H1 (cell line): ENCODE measurements around the gene SGCG. TPM values are rescaled to one million over a fixed set of nuclear protein-coding genes. Genes with fewer than 3 reads are reported as not detected.

ENCODE experiments used
- CTCF ChIA-PET: fragments of 300-600 bp; sonication (Branson Sonifier 250); formaldehyde crosslinking; loops from one replicate; lab custom pipeline; 2021; ENCODE audit not compliant: partially characterized antibody; lab: Charles Lee
- POLR2A ChIA-PET: fragments of 300-600 bp; sonication (Branson Sonifier 250); formaldehyde crosslinking; loops from one replicate; lab custom pipeline; 2021; ENCODE audit warnings: inconsistent platforms; ENCODE audit not compliant: partially characterized antibody; lab: Charles Lee
- DNase-seq, 2 experiments: peaks; one replicate each; pipeline versions ENCODE4 v3.0.0 to v3.0.0-alpha.2; 2010 to 2022; ENCODE audit warnings: low spot score in 2 of 2, low read depth in 1 of 2, mixed read lengths in 1 of 2
- FAIRE-seq: peaks from 2 replicates; lab custom pipeline; 2011; peaks lifted over from hg19 to GRCh38; lab: Jason Lieb, UNC
- H2AFZ ChIP-seq: 2 replicates; pipeline ENCODE4 v1.8.1; 2012; ENCODE audit warnings: low read length, inconsistent platforms
- H2AK5ac ChIP-seq: 2 replicates; pipeline ENCODE4 v1.6.1; 2013; ENCODE audit warnings: low read depth, low read length
- H2BK120ac ChIP-seq: replicated peaks from 2 replicates; pipeline ENCODE3; 2013; ENCODE audit warnings: low read depth, low read length, inconsistent platforms
- H2BK12ac ChIP-seq: 2 replicates; pipeline ENCODE4 v1.6.1; 2013; ENCODE audit warnings: low read depth, low read length
- H2BK15ac ChIP-seq: 2 replicates; pipeline ENCODE4 v1.6.1; 2013; ENCODE audit warnings: low read length
- H2BK20ac ChIP-seq: 2 replicates; pipeline ENCODE4 v1.6.1; 2013; ENCODE audit warnings: low read length
- H2BK5ac ChIP-seq: 2 replicates; pipeline ENCODE4 v1.6.1; 2013; ENCODE audit warnings: low read depth, low read length
- H3K14ac ChIP-seq: 2 replicates; pipeline ENCODE4 v1.6.1; 2013; ENCODE audit warnings: inconsistent platforms; ENCODE audit not compliant: insufficient read length
- H3K18ac ChIP-seq: 2 replicates; pipeline ENCODE4 v1.6.1; 2013; ENCODE audit warnings: low read length; ENCODE audit errors: extremely low read depth
- H3K23ac ChIP-seq: 2 replicates; pipeline ENCODE4 v1.6.1; 2013; ENCODE audit warnings: inconsistent platforms; ENCODE audit not compliant: insufficient read length
- H3K23me2 ChIP-seq: 2 replicates; pipeline ENCODE4 v1.6.1; 2013; ENCODE audit warnings: low read depth, low read length
- H3K27ac ChIP-seq: 2 replicates; pipeline ENCODE4 v1.6.1; 2011; ENCODE audit warnings: low read depth, low read length, inconsistent platforms
- H3K27me3 ChIP-seq, 4 experiments: replicated peaks in 1 of 4; 1 replicate in 1 of 4; 2 replicates in 3 of 4; pipeline versions ENCODE4 v1.6.1 to v1.8.1; 2011 to 2013; ENCODE audit warnings: low read length in 3 of 4, mild to moderate bottlenecking in 3 of 4, inconsistent platforms in 2 of 4, mixed read lengths in 2 of 4, moderate library complexity in 1 of 4; ENCODE audit not compliant: control insufficient read depth in 3 of 4, insufficient read depth in 3 of 4; ENCODE audit errors: extremely low read depth in 1 of 4
- H3K36me3 ChIP-seq, 4 experiments: 2 replicates each; pipeline versions ENCODE4 v1.6.1 to v1.8.1; 2011 to 2013; ENCODE audit warnings: mild to moderate bottlenecking in 4 of 4, low read length in 3 of 4, moderate library complexity in 2 of 4, control low read depth in 1 of 4, inconsistent platforms in 1 of 4; ENCODE audit not compliant: insufficient read depth in 4 of 4, control insufficient read depth in 2 of 4
- H3K4ac ChIP-seq: replicated peaks from 2 replicates; pipeline ENCODE3; 2013; ENCODE audit warnings: low read length, low read depth, mixed read lengths, inconsistent platforms; ENCODE audit not compliant: insufficient read length
- H3K4me1 ChIP-seq, 4 experiments: replicated peaks in 1 of 4; 1 replicate in 1 of 4; 2 replicates in 3 of 4; pipeline versions ENCODE4 v1.6.1 to v1.8.1; 2011 to 2013; ENCODE audit warnings: low read length in 3 of 4, inconsistent platforms in 2 of 4, mixed read lengths in 1 of 4; ENCODE audit not compliant: insufficient read depth in 4 of 4, control insufficient read depth in 3 of 4
- H3K4me2 ChIP-seq, 2 experiments: 2 replicates each; pipeline versions ENCODE4 v1.6.1 to v1.8.1; 2011 to 2013; ENCODE audit warnings: low read depth in 2 of 2, low read length in 2 of 2, control low read depth in 1 of 2, inconsistent platforms in 1 of 2, mild to moderate bottlenecking in 1 of 2; ENCODE audit not compliant: insufficient read depth in 1 of 2
- H3K4me3 ChIP-seq, 4 experiments: fragments of 200-600, 300-600 bp in 1 of 4; sonication (generic), shearing (Covaris generic), sonication (Bioruptor Twin) in 1 of 4; 2 replicates each; pipeline versions ENCODE4 v1.5.1 to v1.8.1; 2011 to 2016; ENCODE audit warnings: low read length in 4 of 4, low read depth in 3 of 4, control low read depth in 2 of 4, inconsistent platforms in 2 of 4, mild to moderate bottlenecking in 2 of 4, mixed read lengths in 1 of 4, moderate library complexity in 1 of 4; ENCODE audit not compliant: insufficient read depth in 2 of 4; ENCODE audit errors: extremely low read depth in 1 of 4
- H3K56ac ChIP-seq: replicated peaks from 2 replicates; pipeline ENCODE3; 2013; ENCODE audit warnings: low read depth, mild to moderate bottlenecking, mixed read lengths, low read length, inconsistent platforms; ENCODE audit not compliant: insufficient read length
- H3K79me1 ChIP-seq: 2 replicates; pipeline ENCODE4 v1.6.1; 2013; ENCODE audit warnings: low read depth, low read length, control low read depth
- H3K79me2 ChIP-seq, 2 experiments: 2 replicates each; pipeline versions ENCODE4 v1.6.1 to v1.8.1; 2012 to 2013; ENCODE audit warnings: low read length in 2 of 2, mild to moderate bottlenecking in 2 of 2, inconsistent platforms in 1 of 2; ENCODE audit not compliant: insufficient read depth in 2 of 2, control insufficient read depth in 1 of 2
- H3K9ac ChIP-seq, 4 experiments: replicated peaks in 1 of 4; 1 replicate in 1 of 4; 2 replicates in 3 of 4; pipeline versions ENCODE4 v1.6.1 to v1.8.1; 2011 to 2013; ENCODE audit warnings: low read depth in 3 of 4, low read length in 3 of 4, control low read depth in 2 of 4, mild to moderate bottlenecking in 2 of 4, moderate library complexity in 2 of 4, inconsistent platforms in 1 of 4; ENCODE audit errors: extremely low read depth in 1 of 4
- H3K9me3 ChIP-seq, 2 experiments: 2 replicates each; pipeline versions ENCODE4 v1.6.1 to v1.8.1; 2012 to 2013; ENCODE audit warnings: mild to moderate bottlenecking in 2 of 2, moderate library complexity in 2 of 2, control low read depth in 1 of 2, inconsistent platforms in 1 of 2, low read depth in 1 of 2, low read length in 1 of 2, mixed read lengths in 1 of 2; ENCODE audit not compliant: insufficient read depth in 2 of 2
- H4K20me1 ChIP-seq, 2 experiments: replicated peaks in 1 of 2; 2 replicates each; pipeline versions ENCODE3 to v1.8.1; 2011 to 2013; ENCODE audit warnings: inconsistent platforms in 2 of 2, low read length in 2 of 2, mild to moderate bottlenecking in 1 of 2; ENCODE audit not compliant: insufficient read depth in 2 of 2, control insufficient read depth in 1 of 2
- H4K5ac ChIP-seq: 2 replicates; pipeline ENCODE4 v1.6.1; 2013; ENCODE audit warnings: low read length, low read depth, mixed read lengths, inconsistent platforms; ENCODE audit not compliant: insufficient read length
- H4K8ac ChIP-seq: 2 replicates; pipeline ENCODE4 v1.8.0; 2013; ENCODE audit warnings: mild to moderate bottlenecking, moderate library complexity, low read length, inconsistent platforms; ENCODE audit not compliant: insufficient read depth; ENCODE audit errors: extremely low read depth
- H4K91ac ChIP-seq: replicated peaks from 2 replicates; pipeline ENCODE3; 2013; ENCODE audit warnings: low read length, mixed read lengths, inconsistent platforms; ENCODE audit not compliant: insufficient read length
- BRCA1 ChIP-seq: IDR thresholded peaks from 2 replicates; pipeline ENCODE4 v1.6.1; 2012; ENCODE audit warnings: low read depth, low read length, improper control_type of control experiment
- CBX5 ChIP-seq: fragments of 300-800, 300-1000 bp; sonication (generic); IDR thresholded peaks from 2 replicates; pipeline ENCODE4 v1.7.1; 2016; ENCODE audit warnings: antibody characterized with exemption, low read length, low read depth
- FOSL1 ChIP-seq: IDR thresholded peaks from 2 replicates; pipeline ENCODE4 v1.6.1; 2011; ENCODE audit warnings: mild to moderate bottlenecking, low read depth, low read length, moderate library complexity; ENCODE audit not compliant: insufficient read depth
- JUN ChIP-seq: IDR thresholded peaks from 2 replicates; pipeline ENCODE4 v1.6.1; 2011; ENCODE audit warnings: low read depth, mild to moderate bottlenecking, improper control_type of control experiment, low read length
- KDM1A ChIP-seq: fragments of 200-600, 300-600 bp; sonication (generic); IDR thresholded peaks from 2 replicates; pipeline ENCODE4 v1.7.1; 2016; ENCODE audit warnings: mild to moderate bottlenecking, low read length, borderline replicate concordance
- MAFK ChIP-seq: IDR thresholded peaks from 2 replicates; pipeline ENCODE4 v1.6.1; 2012; ENCODE audit warnings: low read depth, mild to moderate bottlenecking, improper control_type of control experiment, low read length
- RBBP5 ChIP-seq: IDR thresholded peaks from 2 replicates; pipeline ENCODE4 v1.7.1; 2012; ENCODE audit warnings: low read depth, mild to moderate bottlenecking, inconsistent platforms, low read length, moderate library complexity, borderline replicate concordance
- RXRA ChIP-seq: IDR thresholded peaks from 2 replicates; pipeline ENCODE4 v1.6.1; 2011; ENCODE audit warnings: low read depth, mild to moderate bottlenecking, low read length, moderate library complexity; ENCODE audit not compliant: insufficient read depth
- SIX5 ChIP-seq: IDR thresholded peaks from 2 replicates; pipeline ENCODE4 v1.6.1; 2011; ENCODE audit warnings: mild to moderate bottlenecking, low read depth, low read length
- WGBS, 2 experiments: shearing (Covaris generic) in 1 of 2; methylation state at CpG; one replicate each; pipeline versions ENCODE4 v1.1.6 to v1.1.7; 2013 to 2015; ENCODE audit warnings: low lambda C conversion rate in 2 of 2, mixed read lengths in 2 of 2, inconsistent platforms in 1 of 2, low coverage in 1 of 2, missing lambda C conversion rate in 1 of 2; ENCODE audit not compliant: insufficient replicate concordance in 2 of 2, insufficient coverage in 1 of 2, insufficient read length in 1 of 2; ENCODE audit errors: extremely low coverage in 1 of 2, missing lambda C conversion rate in 1 of 2; 5-methylcytosine and 5-hydroxymethylcytosine counted together
- polyA plus RNA-seq, 7 experiments: library from polyadenylated mRNA; depleted of rRNA in 3 of 7; stranded (reverse) in 5 of 7; unstranded in 2 of 7; fragments of >200 nt in 5 of 7; fragments of 200-250 nt in 2 of 7; gene quantifications; 1 replicate in 5 of 7; 2 replicates in 1 of 7; 4 replicates in 1 of 7; pipeline versions ENCODE4 v1.2.1 to v1.2.3, GENCODE V29; 2011 to 2013; ENCODE audit warnings: missing spikeins in 2 of 7, mixed read lengths in 2 of 7
- total RNA-seq: library from RNA; stranded (reverse); fragmentation: NEBNext Ultra II Directional; extraction: Animal tissue kit (Norgen Biotek cat#: 25700); gene quantifications from 2 replicates; pipeline ENCODE4 v1.2.1, GENCODE V29; 2021

The SGCG gene
- total and polyA plus RNA-seq, 2 of the 8 experiments (the other 6 are each of a cell fraction or from before 2014, with no cell fraction given), result 0.05 TPM; not detected in 1

DNA sequence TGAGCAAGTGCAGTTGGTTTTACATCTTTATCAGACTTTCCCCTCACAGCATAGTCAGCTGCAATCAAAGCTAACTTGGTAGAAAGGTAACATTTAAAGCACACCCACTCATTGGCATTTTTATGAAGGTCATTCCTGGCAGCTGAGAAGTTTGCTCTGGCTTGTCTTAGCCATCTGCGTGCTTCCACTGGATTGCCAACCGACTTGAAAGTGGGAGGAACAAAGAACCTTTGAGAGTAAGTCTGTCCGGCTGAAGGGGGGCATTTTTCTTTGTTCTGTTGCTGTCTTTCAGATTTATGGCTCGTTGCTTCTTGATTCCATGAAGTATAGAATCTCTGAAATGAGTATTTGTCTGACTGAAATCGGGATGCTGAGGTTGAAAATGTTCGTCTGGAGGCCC is 149.6 kb downstream of the SGCG start:
- POLR2A ChIA-PET, result interaction anchor here (0.7 kb wide), 1 partner anchor 113 kb away, joined by 3 read pairs; no protein-coding TSS in a partner anchor
- no peak overlapping the region for H3K56ac ChIP-seq
- H3K18ac ChIP-seq, result no peak overlapping the region
- H3K79me1 ChIP-seq, result no peaks in the 10 kb centered on the region
- H3K4me1 ChIP-seq, result no peaks in the 10 kb centered on the region
- H3K4ac ChIP-seq, result no peak overlapping the region
- no peak overlapping the region for H3K4me3 ChIP-seq
- H3K4me2 ChIP-seq, result no peak overlapping the region
- H3K27ac ChIP-seq, result no peak overlapping the region
- H2BK20ac ChIP-seq, result no peak overlapping the region
- H4K5ac ChIP-seq, result no peak overlapping the region
- no peak overlapping the region for H2BK12ac ChIP-seq
- DNase-seq, result no peak
- WGBS, 2 experiments, result 95% methylated on average over 6 of the region's 6 CpGs; no CpG with 5 or more reads in 1 of the 2 experiments
- no peak overlapping the region for H2BK120ac ChIP-seq
- no peaks in the 10 kb centered on the region for H3K23me2 ChIP-seq
- no peak overlapping the region for H2BK15ac ChIP-seq
- no peak overlapping the region for H2BK5ac ChIP-seq
- no peak overlapping the region for H3K14ac ChIP-seq
- peaks cover 32 to 41% of the 10 kb centered on the region in 2 experiments; a peak in 3 of 4 replicates for H3K9me3 ChIP-seq
- no peak overlapping the region for H3K23ac ChIP-seq
- no peak overlapping the region for H4K91ac ChIP-seq
- H2AFZ ChIP-seq, result no peak overlapping the region
- H3K36me3 ChIP-seq, result peaks cover 0 to 47% (median 6%) of the 10 kb centered on the region in 4 experiments; a peak in 3 of 8 replicates
- no peak overlapping the region for H4K8ac ChIP-seq
- H2AK5ac ChIP-seq, result no peak overlapping the region
- H3K27me3 ChIP-seq, result peaks cover 0 to 1% (median 0%) of the 10 kb centered on the region in 4 experiments; a peak in 1 of 7 replicates
- CTCF ChIA-PET, result no interaction called here
- no peak for FAIRE-seq
- TF ChIP-seq RXRA (no peak), KDM1A (no peak), JUN (no peak), RBBP5 (no peak), CBX5 (no peak), BRCA1 (no peak), MAFK (no peak), FOSL1 (no peak), SIX5 (no peak)
- no peaks in the 10 kb centered on the region for H4K20me1 ChIP-seq
- H3K79me2 ChIP-seq, result no peaks in the 10 kb centered on the region
- H3K9ac ChIP-seq, result no peak overlapping the region
